Prostate gland (tissue), 2 donors: Measurements from ENCODE around the gene CDH13. TPM values are rescaled to one million over a fixed set of nuclear protein-coding genes. Genes with fewer than 3 reads are reported as not detected.

Experiments used
- DNase-seq: peaks from one replicate; pipeline ENCODE4 v3.0.0-alpha.2; 2019; ENCODE audit warnings: low spot score
- H3K27ac ChIP-seq, 2 donors: fragments of 200-600 bp; sonication (generic); 2 replicates each; pipeline ENCODE4 v1.5.1; 2017 to 2019
- H3K27me3 ChIP-seq: fragments of 200-600 bp; sonication (generic); replicated peaks from 2 replicates; pipeline ENCODE4 v1.5.1; 2019; ENCODE audit not compliant: insufficient read depth
- H3K36me3 ChIP-seq, 2 donors: fragments of 200-600 bp; sonication (generic); 1 replicate in 1 of 2; 2 replicates in 1 of 2; pipeline versions ENCODE4 v1.5.1 to v1.8.1; 2017 to 2019
- H3K4me1 ChIP-seq: fragments of 200-600 bp; sonication (generic); replicated peaks from 2 replicates; pipeline ENCODE4 v1.5.1; 2019
- H3K4me3 ChIP-seq, 2 donors: fragments of 200-600 bp; sonication (generic); 2 replicates each; pipeline ENCODE4 v1.5.1; 2017 to 2019
- H3K9me3 ChIP-seq: fragments of 200-600 bp; sonication (generic); 2 replicates; pipeline ENCODE4 v1.5.1; 2017
- POLR2A ChIP-seq: fragments of 450-650 bp; IDR thresholded peaks from one replicate; pipeline ENCODE4 v1.6.1; 2016; ENCODE audit warnings: antibody characterized with exemption, mild to moderate bottlenecking
- POLR2AphosphoS5 ChIP-seq: sonication (generic); formaldehyde crosslinking; IDR thresholded peaks from one replicate; pipeline ENCODE4 v1.6.1; 2017; ENCODE audit warnings: antibody characterized with exemption
- WGBS: methylation state at CpG from one replicate; pipeline ENCODE4 v1.1.5; 2018; 5-methylcytosine and 5-hydroxymethylcytosine counted together
- intact Hi-C: fragments of 100-400 bp; cut with DNase I; formaldehyde crosslinking; loops from one replicate; pipeline ENCODE4 v1.14.2; 2022
- total RNA-seq, 2 donors: library from RNA; depleted of rRNA; stranded (reverse); fragments of >200 nt; gene quantifications; one replicate each; pipeline ENCODE4 v1.1.0, GENCODE V29; 2016
- TF ChIP-seq, protein P1 (sequence below), 4 experiments: fragments of 200-600 bp in 2 of 4; fragments of 450-650 bp in 2 of 4; sonication (generic) in 2 of 4; IDR thresholded peaks; 1 replicate in 3 of 4; 2 replicates in 1 of 4; pipeline ENCODE4 v1.5.1; 2016 to 2019; ENCODE audit warnings: antibody characterized with exemption in 4 of 4, mild to moderate bottlenecking in 2 of 4, moderate library complexity in 2 of 4

Gene CDH13
- total RNA-seq, 2 donors from 2014 or later, result 20.6 to 23.0 TPM

DNA sequence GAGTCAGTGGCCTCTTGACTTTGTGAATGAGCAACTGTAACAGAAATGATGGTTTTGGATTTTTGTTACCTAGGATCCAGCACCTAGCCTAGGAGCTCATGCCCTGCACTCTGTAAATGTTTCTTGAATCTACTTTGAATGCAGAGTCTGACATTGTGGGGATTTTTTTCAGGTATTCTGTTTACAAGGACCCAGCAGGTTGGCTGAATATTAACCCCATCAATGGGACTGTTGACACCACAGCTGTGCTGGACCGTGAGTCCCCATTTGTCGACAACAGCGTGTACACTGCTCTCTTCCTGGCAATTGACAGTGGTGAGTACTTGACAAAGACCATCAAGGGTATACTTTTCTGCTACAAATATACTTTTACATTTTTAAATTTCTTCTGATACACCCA, 1121.2 kb downstream of the CDH13 start:
- DNase-seq, result no peak
- Histone ChIP-seq H3K27ac (no peak overlapping the region), H3K4me3 (no peak overlapping the region), H3K4me1 (no peaks in the 10 kb centered on the region), H3K36me3 (no peaks in the 10 kb centered on the region), H3K27me3 (no peaks in the 10 kb centered on the region), H3K9me3 (no peaks in the 10 kb centered on the region)
- intact Hi-C loops, result no loop called here
- TF ChIP-seq, protein P1, sequence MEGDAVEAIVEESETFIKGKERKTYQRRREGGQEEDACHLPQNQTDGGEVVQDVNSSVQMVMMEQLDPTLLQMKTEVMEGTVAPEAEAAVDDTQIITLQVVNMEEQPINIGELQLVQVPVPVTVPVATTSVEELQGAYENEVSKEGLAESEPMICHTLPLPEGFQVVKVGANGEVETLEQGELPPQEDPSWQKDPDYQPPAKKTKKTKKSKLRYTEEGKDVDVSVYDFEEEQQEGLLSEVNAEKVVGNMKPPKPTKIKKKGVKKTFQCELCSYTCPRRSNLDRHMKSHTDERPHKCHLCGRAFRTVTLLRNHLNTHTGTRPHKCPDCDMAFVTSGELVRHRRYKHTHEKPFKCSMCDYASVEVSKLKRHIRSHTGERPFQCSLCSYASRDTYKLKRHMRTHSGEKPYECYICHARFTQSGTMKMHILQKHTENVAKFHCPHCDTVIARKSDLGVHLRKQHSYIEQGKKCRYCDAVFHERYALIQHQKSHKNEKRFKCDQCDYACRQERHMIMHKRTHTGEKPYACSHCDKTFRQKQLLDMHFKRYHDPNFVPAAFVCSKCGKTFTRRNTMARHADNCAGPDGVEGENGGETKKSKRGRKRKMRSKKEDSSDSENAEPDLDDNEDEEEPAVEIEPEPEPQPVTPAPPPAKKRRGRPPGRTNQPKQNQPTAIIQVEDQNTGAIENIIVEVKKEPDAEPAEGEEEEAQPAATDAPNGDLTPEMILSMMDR (IDR thresholded peaks at IDR 0.05), result no peak
- TF ChIP-seq POLR2A (no peak), POLR2AphosphoS5 (no peak)
- WGBS, result 69% methylated on average over 3 of the region's 3 CpGs

DNA sequence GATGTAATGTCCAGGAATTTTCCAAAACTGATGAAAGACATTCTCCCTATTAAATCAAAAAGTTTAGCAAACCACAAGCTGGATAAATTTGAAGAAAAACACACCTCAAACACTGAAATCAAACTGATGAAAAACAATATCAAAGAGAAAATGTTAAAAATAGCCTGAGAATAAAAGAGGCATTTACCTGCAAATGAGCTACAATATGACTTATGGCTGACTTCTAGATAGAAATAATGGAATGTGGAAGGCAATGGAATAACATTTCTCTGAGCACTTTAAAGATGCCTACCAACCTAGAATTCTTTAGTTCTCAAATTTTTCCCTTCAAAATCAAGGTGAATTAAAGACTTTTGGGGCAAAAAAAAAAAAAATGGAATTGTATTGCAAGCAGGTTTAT, 1128.6 kb downstream of the CDH13 start:
- no peak overlapping the region for H3K4me3 ChIP-seq
- no peaks in the 10 kb centered on the region for H3K4me1 ChIP-seq
- no peak overlapping the region for H3K27ac ChIP-seq
- H3K27me3 ChIP-seq, result no peaks in the 10 kb centered on the region
- TF ChIP-seq POLR2AphosphoS5 (no peak), POLR2A (no peak)
- TF ChIP-seq, protein P1 (IDR thresholded peaks at IDR 0.05), result no peak
- H3K36me3 ChIP-seq, result no peaks in the 10 kb centered on the region
- DNase-seq, result no peak
- no peaks in the 10 kb centered on the region for H3K9me3 ChIP-seq
- intact Hi-C loops, result no loop called here

DNA sequence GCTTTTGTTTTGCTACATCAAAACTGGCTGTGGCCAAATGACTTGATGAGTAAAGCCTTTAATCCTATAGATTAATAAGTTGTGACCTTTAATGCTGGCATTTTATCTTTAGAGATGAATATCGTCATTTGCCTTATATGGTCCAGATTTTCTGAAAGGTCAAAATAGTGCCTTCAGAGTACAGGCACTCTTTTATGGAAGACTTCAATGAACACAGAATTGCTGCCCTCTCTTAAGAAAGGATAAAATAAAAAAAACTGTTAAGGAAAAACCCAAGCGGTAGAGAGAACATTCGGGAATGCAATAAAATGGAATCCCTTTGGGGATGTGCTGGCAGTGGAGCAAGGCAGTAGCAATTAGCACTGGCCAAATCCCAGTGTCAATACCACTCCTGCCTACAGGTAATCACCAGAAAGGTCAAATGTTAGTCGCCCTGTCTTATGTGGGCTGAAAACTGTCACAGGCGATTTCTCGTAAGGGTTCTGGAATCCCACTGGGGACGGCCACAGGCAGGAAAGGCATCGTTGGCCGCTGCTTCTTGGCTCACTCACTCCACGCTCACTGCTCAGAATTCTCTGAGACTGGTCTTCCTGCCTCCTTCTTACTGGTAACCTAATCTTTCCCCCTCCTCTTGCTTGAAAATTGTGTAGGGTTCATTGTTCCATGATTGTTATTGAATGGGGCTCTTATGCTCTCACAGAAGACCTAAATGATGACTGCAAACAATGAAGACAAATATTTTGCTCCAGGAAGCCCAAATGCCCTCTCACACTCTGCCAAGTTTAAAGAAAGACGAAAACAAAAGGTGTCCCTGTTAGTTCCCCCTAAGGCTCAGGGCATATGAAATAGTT, 1135.6 kb downstream of the CDH13 start:
- no peak overlapping the region for H3K27ac ChIP-seq
- 41% methylated on average over 11 of the region's 11 CpGs for WGBS
- H3K4me1 ChIP-seq, result no peaks in the 10 kb centered on the region
- no peaks in the 10 kb centered on the region for H3K27me3 ChIP-seq
- no peak for DNase-seq
- H3K9me3 ChIP-seq, result no peaks in the 10 kb centered on the region
- intact Hi-C loops, result no loop called here
- TF ChIP-seq POLR2A (no peak), POLR2AphosphoS5 (no peak)
- no peak overlapping the region for H3K4me3 ChIP-seq
- no peaks in the 10 kb centered on the region for H3K36me3 ChIP-seq

DNA sequence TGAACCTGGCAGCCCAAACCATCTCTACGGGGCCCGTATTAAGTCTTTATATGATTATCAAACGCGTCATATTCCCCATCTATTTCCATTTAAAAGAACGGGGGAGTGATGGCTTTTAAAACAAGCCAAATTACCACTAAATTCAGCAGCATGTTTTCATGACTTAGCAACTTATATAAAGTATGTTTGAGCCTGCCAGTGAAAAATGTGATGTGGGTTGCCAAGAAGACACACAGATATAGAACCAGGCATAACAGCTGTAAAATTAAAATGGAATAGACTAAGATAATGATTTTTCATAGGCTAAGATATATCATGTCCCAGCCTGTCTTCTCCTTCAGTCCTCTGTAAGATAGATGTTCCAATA, 1136.2 kb downstream of the CDH13 start:
- TF ChIP-seq, protein P1 (IDR thresholded peaks at IDR 0.05), result no peak
- no peak for TF ChIP-seq POLR2AphosphoS5
- no peak for TF ChIP-seq POLR2A
- 56% methylated on average over 5 of the region's 5 CpGs for WGBS
- H3K36me3 ChIP-seq, result no peaks in the 10 kb centered on the region
- no peak overlapping the region for H3K4me3 ChIP-seq
- intact Hi-C loops, result no loop called here
- H3K9me3 ChIP-seq, result no peaks in the 10 kb centered on the region
- no peaks in the 10 kb centered on the region for H3K27me3 ChIP-seq
- DNase-seq, result no peak
- no peaks in the 10 kb centered on the region for H3K4me1 ChIP-seq
- H3K27ac ChIP-seq, result no peak overlapping the region

DNA sequence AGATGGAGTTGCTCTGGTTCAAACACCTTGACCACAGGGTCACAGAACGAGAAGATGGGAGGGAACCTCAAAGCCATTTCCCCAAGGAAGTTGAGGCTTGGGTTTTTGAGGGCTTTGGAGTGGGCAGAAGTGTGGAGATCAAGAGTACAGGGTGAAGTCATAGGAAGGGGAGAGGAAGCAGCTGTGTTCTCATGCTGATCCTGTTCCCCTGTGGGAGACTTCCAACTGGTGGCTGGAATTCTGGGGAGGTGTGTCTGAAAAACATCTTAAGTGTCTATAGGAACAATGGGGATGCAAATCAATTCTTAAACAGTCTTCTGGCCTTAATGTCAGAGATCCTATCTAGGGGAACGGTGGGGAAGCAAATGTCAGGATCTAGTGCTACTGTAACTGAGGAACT, 1142.2 kb downstream of the CDH13 start:
- 54% methylated on average over 2 of the region's 2 CpGs for WGBS
- intact Hi-C loops, result no loop called here

More for the DNA sequence above, 1142.2 kb downstream of the CDH13 start:
- no peak overlapping the region for H3K4me3 ChIP-seq
- H3K9me3 ChIP-seq, result no peaks in the 10 kb centered on the region
- DNase-seq, result no peak
- no peaks in the 10 kb centered on the region for H3K4me1 ChIP-seq
- H3K27me3 ChIP-seq, result no peaks in the 10 kb centered on the region
- TF ChIP-seq POLR2A, result no peak
- TF ChIP-seq, protein P1 (IDR thresholded peaks at IDR 0.05), result no peak
- no peak for TF ChIP-seq POLR2AphosphoS5
- no peak overlapping the region for H3K27ac ChIP-seq
- H3K36me3 ChIP-seq, result no peaks in the 10 kb centered on the region
